Choroid plexus epithelial cell (primary cell): ENCODE results near the gene NUP214.
"Not testable (repeated sequence)": the region's sequence is repeated elsewhere in the genome, so short reads cannot be mapped to it uniquely, and the experiment has no call there.

Experiments
- DNase-seq: peaks from one replicate; pipeline ENCODE4 v3.0.0-alpha.2; 2010; ENCODE audit warnings: low read depth
- H3K4me3 ChIP-seq: 2 replicates; pipeline ENCODE4 v1.5.1; 2011; ENCODE audit warnings: low read depth, mild to moderate bottlenecking, control low read depth, low read length, moderate library complexity
- CTCF ChIP-seq: conservative IDR thresholded peaks from 2 replicates; pipeline ENCODE4 v1.5.1; 2011; ENCODE audit warnings: low read depth, mild to moderate bottlenecking, control low read depth, inconsistent platforms, low read length, moderate library complexity

Gene NUP214

GRCh38 chr9:131186622-131187021 lies 61.2 kb downstream of the NUP214 start:
- DNase-seq = no peak
- no peak for TF ChIP-seq CTCF
- no peak overlapping the region for H3K4me3 ChIP-seq

DNA sequence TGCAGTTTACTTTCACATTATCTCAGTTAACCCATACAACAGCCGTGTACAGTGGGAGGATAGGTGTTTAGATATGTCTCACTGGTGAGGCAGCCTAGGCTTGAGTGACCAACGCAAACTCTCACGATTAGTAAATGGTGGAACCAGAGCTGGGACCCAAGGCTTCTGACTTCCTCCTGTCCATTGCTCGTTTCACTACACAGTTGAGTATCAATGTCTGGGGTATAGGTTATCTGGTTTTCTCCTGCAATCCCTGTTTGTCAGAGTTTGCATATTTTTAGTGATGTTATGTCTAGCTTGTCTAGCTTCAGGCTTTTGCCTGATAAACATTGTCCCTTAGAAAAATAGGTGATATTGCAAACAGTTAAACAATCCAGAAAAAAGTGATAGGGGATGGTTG lies 62.6 kb downstream of the NUP214 start:
- no peak overlapping the region for H3K4me3 ChIP-seq
- no peak for TF ChIP-seq CTCF
- no peak for DNase-seq

GRCh38 chr9:131188976-131189375 lies 63.6 kb downstream of the NUP214 start:
- no peak for DNase-seq
- no peak for TF ChIP-seq CTCF
- H3K4me3 ChIP-seq = no peak overlapping the region

GRCh38 chr9:131190191-131190590 lies 64.8 kb downstream of the NUP214 start:
- no peak for DNase-seq
- no peak for TF ChIP-seq CTCF
- H3K4me3 ChIP-seq = no peak overlapping the region

DNA sequence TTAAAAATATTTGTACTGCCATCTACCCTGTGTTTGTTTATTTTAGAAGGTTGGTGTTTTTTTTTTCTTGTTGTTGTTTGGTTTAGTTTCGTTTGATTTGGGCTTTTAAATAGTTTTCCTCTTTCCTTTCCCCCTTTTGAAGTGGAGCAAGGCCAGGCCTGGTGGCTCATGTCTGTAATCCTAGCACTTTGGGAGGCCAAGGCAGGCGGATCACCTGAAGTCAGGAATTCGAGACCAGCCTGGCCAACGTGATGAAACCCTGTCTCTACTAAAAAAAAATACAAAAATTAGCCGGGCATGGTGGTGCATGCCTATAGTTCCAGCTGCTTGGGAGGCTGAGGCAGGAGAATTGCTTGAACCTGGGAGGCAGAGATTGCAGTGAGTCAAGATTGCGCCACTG lies 65.6 kb downstream of the NUP214 start:
- DNase-seq, H3K4me3 ChIP-seq: not testable (repeated sequence)

DNA sequence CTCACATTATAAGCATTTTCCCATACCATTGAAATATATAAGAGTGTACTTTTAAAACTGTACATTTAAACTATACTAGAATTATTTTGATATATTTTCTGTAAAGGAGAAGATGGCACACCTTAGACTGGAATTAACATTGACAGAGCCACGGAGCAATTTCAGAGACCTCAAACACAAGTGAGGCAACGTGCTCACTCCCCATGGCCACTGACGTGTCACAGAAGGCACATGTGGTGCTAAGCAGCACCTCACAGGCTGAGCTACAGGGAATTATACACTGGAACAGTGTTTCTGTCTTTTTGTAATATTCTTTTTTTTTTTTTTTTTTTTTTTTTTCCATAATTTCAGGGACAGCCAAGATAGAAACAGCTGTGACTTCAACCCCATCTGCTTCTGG lies 66.5 kb downstream of the NUP214 start:
- DNase-seq = no peak
- TF ChIP-seq CTCF = no peak
- no peak overlapping the region for H3K4me3 ChIP-seq

GRCh38 chr9:131193051-131193450 lies 67.7 kb downstream of the NUP214 start:
- no peak overlapping the region for H3K4me3 ChIP-seq
- no peak for TF ChIP-seq CTCF
- no peak for DNase-seq

- no peak for DNase-seq
- TF ChIP-seq CTCF = no peak
- no peak overlapping the region for H3K4me3 ChIP-seq
Measured at GRCh38 chr9:131194762-131195161, 69.4 kb downstream of the NUP214 start.
